Measurements from ENCODE around the gene COLEC11.
"Not testable (repeated sequence)": the region's sequence is repeated elsewhere in the genome, so short reads cannot be mapped to it uniquely, and the experiment has no call there.

The COLEC11 gene

DNA sequence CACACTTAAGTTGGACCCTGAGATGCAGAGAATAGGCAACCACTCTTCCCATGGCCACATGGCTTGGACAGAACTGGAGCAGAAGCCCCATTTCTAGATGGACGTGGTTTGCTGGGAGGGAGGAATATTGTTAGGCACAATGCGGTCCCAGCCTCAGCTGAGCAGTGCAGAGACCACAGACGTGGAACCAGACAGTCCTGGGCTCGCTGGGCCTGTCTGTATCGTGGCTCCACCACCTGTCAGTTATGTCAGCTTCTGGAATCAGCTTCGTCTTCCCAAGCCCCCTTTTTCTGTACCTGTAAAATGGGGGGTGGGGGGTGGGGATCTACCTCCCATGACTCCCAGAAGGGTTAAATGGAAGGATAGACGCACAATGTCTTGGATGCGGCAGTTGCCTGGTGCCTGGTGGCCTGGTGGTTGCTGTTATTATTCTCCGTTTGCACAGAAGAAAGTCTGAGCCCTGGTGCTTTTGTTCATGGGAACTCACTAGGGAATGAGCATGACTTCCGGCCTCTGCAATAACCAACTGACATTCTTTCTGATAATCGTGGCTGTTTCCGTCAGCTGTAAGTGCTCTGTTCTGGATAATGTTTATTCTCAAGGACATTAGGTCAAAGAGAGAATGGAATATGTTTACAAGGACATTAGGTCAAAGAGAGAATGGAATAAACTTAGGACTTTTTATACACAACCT is 31.4 kb downstream of the COLEC11 start:
- DNase-seq = no peak

DNA sequence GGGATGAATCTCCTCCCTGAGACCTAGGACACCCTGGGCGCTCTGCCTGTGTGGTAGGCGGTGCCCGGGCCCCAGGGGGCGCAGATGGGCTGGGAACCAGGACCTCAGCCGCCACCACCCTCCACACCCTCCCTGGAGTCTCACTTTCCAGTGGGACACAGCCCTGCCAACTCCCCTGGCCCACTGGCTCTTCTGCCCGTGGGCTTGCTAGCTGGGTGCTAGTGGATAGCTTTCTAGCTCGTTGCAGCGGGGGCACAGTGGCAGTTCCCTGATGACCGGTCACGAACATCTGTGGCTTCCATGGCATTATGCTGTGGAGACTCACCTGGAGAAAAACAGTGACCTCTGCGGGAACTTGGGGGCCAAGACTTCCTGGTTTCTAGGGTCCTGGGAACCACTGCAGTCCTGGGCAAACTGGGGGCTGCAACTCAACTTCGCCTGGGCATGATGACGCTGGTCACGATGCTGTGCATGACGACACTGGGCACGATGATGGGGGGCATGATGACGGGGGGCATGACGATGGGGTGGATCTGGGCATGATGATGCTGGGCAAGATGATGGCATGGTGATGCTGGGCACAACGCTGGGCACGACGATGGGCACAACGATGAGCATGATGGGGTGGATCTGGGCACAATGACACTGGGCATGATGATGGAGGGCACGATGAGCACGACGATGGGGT is 32.0 kb downstream of the COLEC11 start:
- DNase-seq = no peak

DNA sequence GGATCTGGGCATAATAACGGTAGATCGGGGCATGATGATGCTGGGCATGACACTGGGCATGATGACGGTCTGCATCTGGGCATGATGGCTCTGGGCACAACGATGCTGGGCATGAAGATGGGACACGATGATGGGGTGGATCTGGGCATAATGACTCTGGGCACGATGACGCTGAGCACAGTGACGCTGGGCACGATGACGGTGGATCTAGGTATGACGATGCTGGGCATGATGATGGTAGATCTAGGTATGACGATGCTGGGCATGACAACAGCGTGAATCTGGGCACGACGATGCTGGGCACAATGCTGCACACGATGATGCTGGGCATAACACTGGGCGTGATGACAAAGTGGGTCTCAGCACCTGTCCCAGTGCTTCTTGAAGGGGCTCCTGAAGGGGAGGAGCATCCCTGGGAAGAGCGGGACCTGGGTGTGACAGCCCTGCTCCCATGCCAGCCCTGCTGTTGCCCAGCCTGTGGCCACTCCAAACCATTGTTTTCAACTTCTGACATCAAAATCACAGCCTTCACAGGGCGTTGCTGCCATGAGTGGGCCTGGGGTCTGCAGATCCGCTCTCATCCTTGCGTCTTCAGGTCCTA is 32.7 kb downstream of the COLEC11 start:
- DNase-seq = no peak

GRCh38 chr2:3628241-3628679 is 33.3 kb downstream of the COLEC11 start:
- no peak for DNase-seq

GRCh38 chr2:3628800-3629199 is 33.9 kb downstream of the COLEC11 start:
- DNase-seq = no peak

GRCh38 chr2:3630631-3631030 is 35.7 kb downstream of the COLEC11 start:
- DNase-seq = no peak

GRCh38 chr2:3631161-3631850 is 36.4 kb downstream of the COLEC11 start:
- no peak for DNase-seq

DNA sequence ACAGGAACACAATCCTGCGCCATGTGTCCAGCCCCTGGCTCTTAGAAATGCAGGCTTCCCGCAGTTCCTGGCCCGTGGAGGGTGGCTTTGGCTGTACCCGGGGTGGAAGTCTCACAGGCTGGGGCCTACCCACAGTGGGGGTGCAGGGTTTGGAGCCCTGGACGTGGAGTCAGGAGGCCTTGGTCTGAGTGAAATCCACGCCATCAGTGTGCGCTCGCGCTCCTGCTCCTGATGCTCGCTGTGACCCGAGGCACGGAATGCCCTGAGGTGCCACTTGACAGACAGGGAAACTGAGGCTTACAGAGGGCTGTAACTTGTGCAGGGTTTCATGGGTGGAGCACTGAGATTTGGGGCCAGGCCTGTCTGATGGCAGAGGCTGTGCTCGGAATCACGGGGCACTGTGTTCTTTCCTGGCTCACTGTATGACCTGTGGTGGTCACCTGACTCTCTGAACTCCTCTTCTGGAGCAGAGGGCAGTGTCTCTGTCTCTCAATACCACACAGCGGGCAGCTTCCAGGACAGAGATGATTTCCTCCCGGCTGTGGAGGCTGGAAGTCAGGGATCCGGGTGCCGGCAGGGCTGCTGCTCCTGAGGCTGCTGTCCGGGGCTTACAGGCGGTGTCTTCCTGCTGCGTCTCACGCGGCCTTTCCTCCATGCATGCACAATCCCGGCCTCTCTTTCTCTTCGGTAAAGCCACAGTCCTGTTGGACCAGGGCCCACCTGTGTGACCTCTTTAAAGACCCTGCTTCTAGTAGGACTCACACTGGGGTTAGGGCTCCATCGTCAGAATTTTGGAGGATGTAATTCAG is 37.1 kb downstream of the COLEC11 start:
- no peak for DNase-seq

DNA sequence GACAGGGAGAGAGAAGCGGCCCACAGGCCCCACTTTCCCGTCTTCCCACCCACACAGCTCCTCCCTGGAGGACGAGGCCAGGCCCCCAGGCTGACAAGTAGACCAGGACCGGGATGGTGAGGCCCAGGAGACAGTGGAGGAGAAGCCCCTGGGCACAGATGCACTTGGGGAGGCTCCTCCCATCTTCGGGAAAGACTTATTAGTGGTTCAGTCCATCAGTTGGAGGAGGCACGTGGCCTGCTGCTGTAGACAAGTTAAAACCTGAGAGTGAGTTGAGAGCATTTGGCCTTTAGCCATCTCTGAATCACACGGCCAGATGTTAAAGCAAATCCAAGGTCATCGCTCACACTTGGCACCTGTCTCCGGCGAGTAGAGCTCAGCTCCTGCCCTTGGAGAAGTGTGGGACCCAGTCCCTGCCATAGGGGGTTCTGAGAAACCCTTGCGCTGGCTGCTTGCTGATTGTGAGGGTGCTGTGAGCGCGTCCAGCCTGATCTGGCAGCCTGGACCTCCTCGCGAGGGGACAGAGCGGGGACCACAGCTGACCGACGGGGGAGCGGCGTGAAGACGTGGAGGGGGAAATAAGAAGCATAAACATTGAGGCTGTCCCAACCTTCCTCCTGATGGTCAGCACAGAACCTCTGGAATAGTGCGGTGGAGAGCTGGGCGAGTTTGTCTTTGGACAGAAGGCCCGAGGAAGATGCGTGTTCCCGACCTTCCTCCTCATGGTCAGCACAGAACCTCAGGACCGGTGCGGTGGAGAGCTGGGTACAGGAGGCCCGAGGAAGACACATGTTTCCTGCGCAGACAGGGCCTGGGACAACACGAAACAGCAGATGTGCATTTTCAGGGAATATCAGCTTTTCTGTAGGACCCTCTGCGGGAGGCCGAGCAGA is 38.4 kb downstream of the COLEC11 start:
- no peak for DNase-seq

- no peak for DNase-seq
Measured at GRCh38 chr2:3633982-3634595, 39.2 kb downstream of the COLEC11 start.

- DNase-seq = no peak
Measured at GRCh38 chr2:3634596-3635121, 39.7 kb downstream of the COLEC11 start.

- DNase-seq = no peak
Measured at GRCh38 chr2:3635171-3635974, 40.5 kb downstream of the COLEC11 start.

DNA sequence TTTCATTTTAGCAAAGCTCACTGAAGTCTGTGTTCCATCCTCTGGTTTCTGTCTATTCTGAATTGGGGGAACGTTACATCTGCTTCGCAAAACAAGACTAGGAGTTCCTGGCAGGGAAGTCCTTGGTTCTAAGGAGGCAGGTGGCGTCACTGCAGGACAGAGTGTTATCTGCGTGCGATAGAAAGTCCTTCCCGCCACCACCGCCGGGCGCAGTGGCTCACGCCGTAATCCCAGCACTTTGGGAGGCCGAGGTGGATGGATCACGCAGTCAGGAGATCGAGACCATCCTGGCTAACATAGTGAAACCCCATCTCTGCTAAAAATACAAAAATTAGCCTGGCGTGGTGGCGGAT is 41.0 kb downstream of the COLEC11 start:
- DNase-seq = not testable (repeated sequence)

DNA sequence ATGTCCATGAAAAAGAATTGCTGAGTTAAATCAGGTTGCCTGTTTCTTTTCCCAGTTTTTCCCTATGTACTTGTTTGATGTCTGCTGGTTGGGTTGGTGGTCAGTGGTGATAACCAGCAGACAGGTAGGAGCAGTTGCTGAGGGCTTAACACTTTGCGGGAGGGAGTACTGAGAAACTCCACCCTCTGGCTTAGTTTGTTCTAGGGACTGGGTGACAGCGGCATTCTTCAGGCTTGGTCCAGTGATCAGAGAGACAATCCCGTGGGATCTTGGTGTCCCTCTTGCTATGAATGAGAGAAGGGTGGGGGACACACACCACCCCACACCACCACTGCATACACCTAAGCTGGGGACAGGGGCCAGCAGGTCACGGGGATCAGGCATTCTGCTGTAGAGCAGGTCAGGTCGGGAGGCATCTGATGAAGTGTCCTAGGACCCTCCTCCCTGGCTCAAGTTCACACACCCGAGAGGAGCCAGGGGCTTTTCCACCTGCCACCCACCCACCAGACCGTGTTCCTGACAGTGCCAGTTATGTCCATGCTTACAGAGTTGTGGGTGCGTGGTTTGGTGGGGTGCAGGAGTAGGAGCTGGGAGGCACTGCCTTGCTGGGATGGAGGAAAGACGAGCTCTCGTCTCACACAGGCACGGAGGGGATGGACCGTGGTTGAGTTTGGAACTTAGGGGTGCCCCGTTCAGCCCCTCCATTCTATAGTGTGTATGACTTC is 41.8 kb downstream of the COLEC11 start:
- no peak for DNase-seq

- DNase-seq = no peak
Measured at GRCh38 chr2:3637311-3637675, 42.4 kb downstream of the COLEC11 start.

DNA sequence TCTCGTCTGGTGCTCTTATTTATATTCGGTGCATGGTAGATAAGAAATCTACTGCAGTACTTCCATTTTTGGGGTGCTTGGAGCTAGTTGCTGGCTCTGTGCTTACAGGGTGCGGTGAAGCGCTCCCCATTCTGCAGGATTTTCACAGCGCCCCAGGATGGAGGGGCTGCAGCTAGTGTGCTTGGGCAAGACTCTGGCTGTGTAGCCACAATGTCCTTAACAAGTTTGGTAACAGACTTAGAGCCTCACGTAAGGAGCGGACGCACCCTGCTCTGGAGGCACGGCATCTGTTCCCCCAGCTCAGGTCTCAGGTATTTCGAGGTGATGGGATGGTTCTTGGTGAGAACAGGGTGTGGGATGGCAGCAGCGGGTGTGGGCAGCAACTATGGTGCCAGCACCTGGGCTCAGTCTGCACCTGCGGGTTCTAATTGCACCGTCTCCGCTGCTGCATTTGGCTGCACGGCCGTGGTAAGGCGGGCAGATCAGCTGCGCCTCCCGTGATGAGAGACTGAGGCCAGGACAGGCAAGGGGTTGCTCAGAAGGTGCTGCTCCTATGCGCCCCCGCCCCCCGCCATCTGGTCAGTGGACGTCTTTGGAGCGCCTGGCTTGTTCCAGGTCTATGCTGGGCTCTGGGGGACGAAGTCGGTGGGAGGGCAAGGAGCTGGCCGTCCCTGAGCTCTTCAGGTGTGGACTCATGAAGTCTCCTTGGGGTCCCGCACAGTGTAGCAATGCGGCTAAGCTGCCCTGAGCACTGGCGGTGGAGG is 43.0 kb downstream of the COLEC11 start:
- no peak for DNase-seq

- no peak for DNase-seq
Measured at GRCh38 chr2:3638456-3638810, 43.5 kb downstream of the COLEC11 start.

DNA sequence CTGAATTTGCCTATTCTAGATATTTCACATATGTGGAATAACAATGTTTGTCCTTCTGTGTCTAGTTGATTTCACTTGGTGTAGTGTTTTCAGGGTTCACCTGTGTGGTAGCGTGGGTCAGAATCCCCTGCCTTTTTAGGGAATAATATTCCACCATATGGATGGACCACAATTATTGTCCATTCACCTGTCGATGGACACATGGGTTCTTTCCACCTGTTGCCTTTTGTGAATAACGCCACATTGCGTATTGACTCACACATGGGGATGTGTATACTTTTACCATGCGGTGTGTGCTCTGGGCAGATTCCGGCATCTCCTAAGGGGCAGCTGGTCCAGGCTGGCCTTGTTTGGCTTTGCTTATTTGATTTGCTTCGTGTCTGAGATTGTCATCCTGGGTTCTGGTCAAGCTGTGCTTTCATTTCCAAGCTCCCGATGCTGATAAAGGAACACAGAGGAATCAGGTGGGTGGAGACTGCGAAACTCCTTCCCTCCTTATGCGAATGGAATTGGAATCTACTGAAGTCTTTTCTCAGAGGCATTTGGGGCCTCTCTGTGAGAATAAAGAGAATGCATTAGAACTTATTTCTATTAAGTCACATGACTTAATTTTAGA is 44.2 kb downstream of the COLEC11 start:
- no peak for DNase-seq
